ENCODE results near the gene RALGAPB. TPM values are rescaled to one million over a fixed set of nuclear protein-coding genes. Genes with fewer than 3 reads are reported as not detected.
A peak's percentile ranks its signal among the peaks of the same experiment; 100 is the strongest.

RALGAPB gene
- total and polyA plus RNA-seq, 2 of the 13 experiments (the other 11 are each of a cell fraction or from before 2014, with no cell fraction given), result 17.6 to 30.6 TPM

DNA sequence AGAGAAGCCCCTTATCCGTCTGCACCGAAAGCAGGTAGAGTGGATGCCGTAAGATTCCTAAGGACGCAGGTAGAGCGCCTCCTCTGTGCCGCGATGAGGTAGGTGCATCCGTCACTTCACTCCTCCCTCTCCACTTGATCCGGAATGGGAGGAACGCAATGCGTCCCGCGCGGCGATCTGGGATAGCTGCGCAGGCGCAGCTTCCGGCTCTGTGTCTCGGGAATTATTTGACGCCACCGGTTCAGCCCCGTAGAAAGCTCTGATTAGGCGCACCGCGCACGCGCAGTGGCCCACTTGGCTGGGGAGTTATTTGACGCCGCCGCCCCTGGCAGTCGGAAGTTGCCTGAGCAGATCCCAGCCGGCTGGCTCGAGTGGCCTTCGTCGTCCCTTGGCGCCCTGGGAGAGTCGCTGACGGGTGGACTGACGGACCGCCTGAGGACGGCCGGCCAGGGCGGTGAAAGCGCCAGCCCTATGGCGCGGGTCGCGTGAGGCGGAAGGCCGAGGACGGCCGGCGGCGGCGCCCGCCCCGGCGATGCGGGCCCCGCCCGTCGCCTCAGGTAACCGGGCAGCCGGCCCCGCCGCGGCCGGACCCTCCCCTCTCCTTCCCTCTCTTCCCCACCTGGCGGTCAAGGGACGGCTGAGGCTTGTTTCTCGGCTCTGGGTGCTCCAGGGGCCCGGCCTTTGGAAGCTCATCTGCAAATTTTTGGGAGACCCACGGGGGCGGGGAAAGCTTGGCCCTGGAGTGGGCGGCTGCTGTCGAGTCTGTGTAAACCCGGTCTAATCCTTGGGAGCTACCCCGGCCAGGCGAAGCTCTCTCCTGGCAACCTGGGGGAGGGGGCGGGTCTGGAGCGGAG lies at the start of gene RALGAPB (continued):
- TF ChIP-seq, protein P1, sequence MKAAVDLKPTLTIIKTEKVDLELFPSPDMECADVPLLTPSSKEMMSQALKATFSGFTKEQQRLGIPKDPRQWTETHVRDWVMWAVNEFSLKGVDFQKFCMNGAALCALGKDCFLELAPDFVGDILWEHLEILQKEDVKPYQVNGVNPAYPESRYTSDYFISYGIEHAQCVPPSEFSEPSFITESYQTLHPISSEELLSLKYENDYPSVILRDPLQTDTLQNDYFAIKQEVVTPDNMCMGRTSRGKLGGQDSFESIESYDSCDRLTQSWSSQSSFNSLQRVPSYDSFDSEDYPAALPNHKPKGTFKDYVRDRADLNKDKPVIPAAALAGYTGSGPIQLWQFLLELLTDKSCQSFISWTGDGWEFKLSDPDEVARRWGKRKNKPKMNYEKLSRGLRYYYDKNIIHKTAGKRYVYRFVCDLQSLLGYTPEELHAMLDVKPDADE (CRISPR knock-in tag; IDR thresholded peaks at IDR 0.05), result peak; percentile 95
- TF ChIP-seq YY1 (IDR thresholded peaks at IDR 0.05; ENCODE audit: insufficient read depth, insufficient replicate concordance, low read depth, low read length) (peak; percentile 70), NR3C1 (CRISPR knock-in tag; IDR thresholded peaks at IDR 0.05) (no peak), ZNF3 (CRISPR knock-in tag; IDR thresholded peaks at IDR 0.05) (peak; percentile 38; the same call in 1 of the 2 replicates), SIX1 (CRISPR knock-in tag; IDR thresholded peaks at IDR 0.05; ENCODE audit: borderline replicate concordance) (no peak; the same call in 1 of the 2 replicates), ZNF44 (CRISPR knock-in tag; IDR thresholded peaks at IDR 0.05) (peak; percentile 90), RFX5 (IDR thresholded peaks at IDR 0.05; ENCODE audit: low read depth, low read length) (no peak), FOXC1 (CRISPR knock-in tag; IDR thresholded peaks at IDR 0.05; ENCODE audit: borderline replicate concordance) (no peak), ZNF451 (CRISPR knock-in tag; IDR thresholded peaks at IDR 0.05) (peak; percentile 57; the same call in 1 of the 2 replicates), ZFP36 (IDR thresholded peaks at IDR 0.05; ENCODE audit: borderline replicate concordance, low read depth, low read length, partially characterized antibody) (no peak), MAFF (IDR thresholded peaks at IDR 0.05; ENCODE audit: low read depth, low read length) (no peak), ETV5 (CRISPR knock-in tag; IDR thresholded peaks at IDR 0.05; ENCODE audit: borderline replicate concordance) (peak; percentile 85), ZNF317 (CRISPR knock-in tag; IDR thresholded peaks at IDR 0.05) (no peak), GFI1 (CRISPR knock-in tag; IDR thresholded peaks at IDR 0.05; ENCODE audit: borderline replicate concordance) (peak; percentile 10; the same call in 1 of the 2 replicates), ZMAT3 (CRISPR knock-in tag; conservative IDR thresholded peaks at IDR 0.05) (no peak; the same call in none of the 2 replicates), NAIF1 (CRISPR knock-in tag; IDR thresholded peaks at IDR 0.05; ENCODE audit: borderline replicate concordance) (peak; percentile 98), ZNF143 (CRISPR knock-in tag; IDR thresholded peaks at IDR 0.05) (peak; percentile 93)
- TF ChIP-seq, protein P2, sequence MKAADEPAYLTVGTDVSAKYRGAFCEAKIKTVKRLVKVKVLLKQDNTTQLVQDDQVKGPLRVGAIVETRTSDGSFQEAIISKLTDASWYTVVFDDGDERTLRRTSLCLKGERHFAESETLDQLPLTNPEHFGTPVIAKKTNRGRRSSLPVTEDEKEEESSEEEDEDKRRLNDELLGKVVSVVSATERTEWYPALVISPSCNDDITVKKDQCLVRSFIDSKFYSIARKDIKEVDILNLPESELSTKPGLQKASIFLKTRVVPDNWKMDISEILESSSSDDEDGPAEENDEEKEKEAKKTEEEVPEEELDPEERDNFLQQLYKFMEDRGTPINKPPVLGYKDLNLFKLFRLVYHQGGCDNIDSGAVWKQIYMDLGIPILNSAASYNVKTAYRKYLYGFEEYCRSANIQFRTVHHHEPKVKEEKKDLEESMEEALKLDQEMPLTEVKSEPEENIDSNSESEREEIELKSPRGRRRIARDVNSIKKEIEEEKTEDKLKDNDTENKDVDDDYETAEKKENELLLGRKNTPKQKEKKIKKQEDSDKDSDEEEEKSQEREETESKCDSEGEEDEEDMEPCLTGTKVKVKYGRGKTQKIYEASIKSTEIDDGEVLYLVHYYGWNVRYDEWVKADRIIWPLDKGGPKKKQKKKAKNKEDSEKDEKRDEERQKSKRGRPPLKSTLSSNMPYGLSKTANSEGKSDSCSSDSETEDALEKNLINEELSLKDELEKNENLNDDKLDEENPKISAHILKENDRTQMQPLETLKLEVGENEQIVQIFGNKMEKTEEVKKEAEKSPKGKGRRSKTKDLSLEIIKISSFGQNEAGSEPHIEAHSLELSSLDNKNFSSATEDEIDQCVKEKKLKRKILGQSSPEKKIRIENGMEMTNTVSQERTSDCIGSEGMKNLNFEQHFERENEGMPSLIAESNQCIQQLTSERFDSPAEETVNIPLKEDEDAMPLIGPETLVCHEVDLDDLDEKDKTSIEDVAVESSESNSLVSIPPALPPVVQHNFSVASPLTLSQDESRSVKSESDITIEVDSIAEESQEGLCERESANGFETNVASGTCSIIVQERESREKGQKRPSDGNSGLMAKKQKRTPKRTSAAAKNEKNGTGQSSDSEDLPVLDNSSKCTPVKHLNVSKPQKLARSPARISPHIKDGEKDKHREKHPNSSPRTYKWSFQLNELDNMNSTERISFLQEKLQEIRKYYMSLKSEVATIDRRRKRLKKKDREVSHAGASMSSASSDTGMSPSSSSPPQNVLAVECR (CRISPR knock-in tag; IDR thresholded peaks at IDR 0.05; ENCODE audit: borderline replicate concordance), result peak; percentile 83
- TF ChIP-seq, protein P3, sequence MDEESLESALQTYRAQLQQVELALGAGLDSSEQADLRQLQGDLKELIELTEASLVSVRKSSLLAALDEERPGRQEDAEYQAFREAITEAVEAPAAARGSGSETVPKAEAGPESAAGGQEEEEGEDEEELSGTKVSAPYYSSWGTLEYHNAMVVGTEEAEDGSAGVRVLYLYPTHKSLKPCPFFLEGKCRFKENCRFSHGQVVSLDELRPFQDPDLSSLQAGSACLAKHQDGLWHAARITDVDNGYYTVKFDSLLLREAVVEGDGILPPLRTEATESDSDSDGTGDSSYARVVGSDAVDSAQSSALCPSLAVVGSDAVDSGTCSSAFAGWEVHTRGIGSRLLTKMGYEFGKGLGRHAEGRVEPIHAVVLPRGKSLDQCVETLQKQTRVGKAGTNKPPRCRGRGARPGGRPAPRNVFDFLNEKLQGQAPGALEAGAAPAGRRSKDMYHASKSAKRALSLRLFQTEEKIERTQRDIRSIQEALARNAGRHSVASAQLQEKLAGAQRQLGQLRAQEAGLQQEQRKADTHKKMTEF (CRISPR knock-in tag; IDR thresholded peaks at IDR 0.05), result peak; percentile 87
- TF ChIP-seq, protein P4, sequence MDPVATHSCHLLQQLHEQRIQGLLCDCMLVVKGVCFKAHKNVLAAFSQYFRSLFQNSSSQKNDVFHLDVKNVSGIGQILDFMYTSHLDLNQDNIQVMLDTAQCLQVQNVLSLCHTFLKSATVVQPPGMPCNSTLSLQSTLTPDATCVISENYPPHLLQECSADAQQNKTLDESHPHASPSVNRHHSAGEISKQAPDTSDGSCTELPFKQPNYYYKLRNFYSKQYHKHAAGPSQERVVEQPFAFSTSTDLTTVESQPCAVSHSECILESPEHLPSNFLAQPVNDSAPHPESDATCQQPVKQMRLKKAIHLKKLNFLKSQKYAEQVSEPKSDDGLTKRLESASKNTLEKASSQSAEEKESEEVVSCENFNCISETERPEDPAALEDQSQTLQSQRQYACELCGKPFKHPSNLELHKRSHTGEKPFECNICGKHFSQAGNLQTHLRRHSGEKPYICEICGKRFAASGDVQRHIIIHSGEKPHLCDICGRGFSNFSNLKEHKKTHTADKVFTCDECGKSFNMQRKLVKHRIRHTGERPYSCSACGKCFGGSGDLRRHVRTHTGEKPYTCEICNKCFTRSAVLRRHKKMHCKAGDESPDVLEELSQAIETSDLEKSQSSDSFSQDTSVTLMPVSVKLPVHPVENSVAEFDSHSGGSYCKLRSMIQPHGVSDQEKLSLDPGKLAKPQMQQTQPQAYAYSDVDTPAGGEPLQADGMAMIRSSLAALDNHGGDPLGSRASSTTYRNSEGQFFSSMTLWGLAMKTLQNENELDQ (CRISPR knock-in tag; IDR thresholded peaks at IDR 0.05; ENCODE audit: borderline replicate concordance), result 0 out of 2 replicates have a peak, but pooled peaks have one; percentile 0
